Right atrium auricular region (tissue), 2 donors: Measurements from ENCODE around the gene PRSS50. TPM values are rescaled to one million over a fixed set of nuclear protein-coding genes. Genes with fewer than 3 reads are reported as not detected.

Experiments
- DNase-seq: peaks from one replicate; pipeline ENCODE4 v3.0.0-alpha.2; 2019; ENCODE audit warnings: low spot score
- H3K27ac ChIP-seq, 2 donors: fragments of 200-600 bp; sonication (generic); 1 replicate in 1 of 2; 2 replicates in 1 of 2; pipeline ENCODE4 v1.5.1; 2016 to 2019
- H3K27me3 ChIP-seq, 2 donors: fragments of 200-600 bp; sonication (generic); one replicate each; pipeline versions ENCODE4 v1.5.1 to v1.6.0; 2017 to 2019
- H3K36me3 ChIP-seq: fragments of 200-600 bp; sonication (generic); one replicate; pipeline ENCODE4 v1.5.1; 2016
- H3K4me1 ChIP-seq, 2 donors: fragments of 200-600 bp; sonication (generic); one replicate each; pipeline versions ENCODE4 v1.5.1 to v1.6.0; 2017 to 2019
- H3K4me3 ChIP-seq, 2 donors: fragments of 200-600 bp; sonication (generic); 1 replicate in 1 of 2; 2 replicates in 1 of 2; pipeline ENCODE4 v1.5.1; 2017 to 2019; ENCODE audit warnings: mild to moderate bottlenecking in 1 of 2, moderate library complexity in 1 of 2
- H3K9me3 ChIP-seq, 2 donors: fragments of 200-600 bp; sonication (generic); one replicate each; pipeline ENCODE4 v1.5.1; 2019
- CTCF ChIP-seq, 2 donors: fragments of 200-600 bp; sonication (generic); IDR thresholded peaks; one replicate each; pipeline ENCODE4 v1.5.1; 2019; ENCODE audit warnings: antibody characterized with exemption in 2 of 2
- total RNA-seq, 2 donors: library from RNA; depleted of rRNA; stranded (reverse); fragments of >200 nt; gene quantifications; one replicate each; pipeline ENCODE4 v1.1.0, GENCODE V29; 2016

The PRSS50 gene
- total RNA-seq, 2 donors from 2014 or later = 0.12 TPM; not detected in 1

DNA sequence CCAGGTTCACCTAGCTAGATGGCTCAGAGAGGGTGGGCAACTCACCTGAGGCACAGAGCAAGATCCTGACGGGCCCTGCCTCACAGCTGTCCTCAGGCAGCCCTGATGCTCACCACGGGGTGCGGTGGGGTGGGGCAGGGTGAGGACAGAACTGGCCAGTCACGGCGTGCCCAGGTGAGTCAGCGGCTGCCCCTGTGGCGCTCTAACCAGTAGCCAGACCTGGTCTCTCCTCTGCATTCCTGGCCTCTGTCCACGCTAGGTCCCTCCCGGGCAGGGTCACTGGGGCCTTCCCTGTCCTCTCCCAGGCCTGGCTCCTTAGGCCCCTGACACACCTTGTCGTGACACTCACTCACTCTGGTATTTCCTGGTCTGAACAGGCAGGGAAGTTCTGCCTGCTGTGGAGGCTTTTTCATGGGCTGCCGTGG, 25.1 kb downstream of the PRSS50 start:
- Histone ChIP-seq H3K36me3 (peaks cover 9% of the 10 kb centered on the region), H3K27me3 (no peaks in the 10 kb centered on the region), H3K4me3 (peak overlapping the region; percentile 66 to 76), H3K27ac (peak overlapping the region; percentile 88 to 92), H3K9me3 (no peaks in the 10 kb centered on the region), H3K4me1 (peaks cover 0 to 75% of the 10 kb centered on the region in 2 donors)
- DNase-seq = no peak
- no peak for TF ChIP-seq CTCF (IDR thresholded peaks at IDR 0.05)

- Histone ChIP-seq H3K9me3 (no peaks in the 10 kb centered on the region), H3K27me3 (no peaks in the 10 kb centered on the region), H3K4me3 (no peak overlapping the region), H3K36me3 (peaks cover 16% of the 10 kb centered on the region), H3K4me1 (peaks cover 0 to 57% of the 10 kb centered on the region in 2 donors), H3K27ac (peak overlapping the region in 1 of 2 donors; percentile 2)
- no peak for DNase-seq
- TF ChIP-seq CTCF (IDR thresholded peaks at IDR 0.05) = no peak
Observed at GRCh38 chr3:46690798-46691197, 26.9 kb downstream of the PRSS50 start.

DNA sequence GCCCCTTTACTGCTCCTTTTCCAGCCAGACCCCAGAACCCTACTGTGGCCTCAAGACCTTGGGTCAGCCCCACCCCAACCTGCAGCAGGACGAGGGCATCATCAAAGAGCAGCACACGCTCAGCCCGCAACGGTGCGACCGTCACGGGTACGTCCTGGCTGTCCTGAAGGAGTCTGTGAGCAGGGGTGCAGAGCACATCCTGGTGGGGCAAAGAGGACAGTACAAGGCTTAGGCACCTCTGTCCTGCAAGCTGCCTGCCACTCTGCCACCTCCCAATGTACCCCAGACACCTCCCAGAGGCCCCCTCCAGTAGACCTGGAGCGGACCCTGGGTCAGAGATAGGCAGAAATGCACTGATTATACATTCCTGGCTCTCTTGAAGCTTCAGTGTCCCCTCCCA, 32.2 kb downstream of the PRSS50 start:
- no peaks in the 10 kb centered on the region for H3K9me3 ChIP-seq
- H3K36me3 ChIP-seq = peaks cover 45% of the 10 kb centered on the region
- H3K27ac ChIP-seq = no peak overlapping the region

DNA sequence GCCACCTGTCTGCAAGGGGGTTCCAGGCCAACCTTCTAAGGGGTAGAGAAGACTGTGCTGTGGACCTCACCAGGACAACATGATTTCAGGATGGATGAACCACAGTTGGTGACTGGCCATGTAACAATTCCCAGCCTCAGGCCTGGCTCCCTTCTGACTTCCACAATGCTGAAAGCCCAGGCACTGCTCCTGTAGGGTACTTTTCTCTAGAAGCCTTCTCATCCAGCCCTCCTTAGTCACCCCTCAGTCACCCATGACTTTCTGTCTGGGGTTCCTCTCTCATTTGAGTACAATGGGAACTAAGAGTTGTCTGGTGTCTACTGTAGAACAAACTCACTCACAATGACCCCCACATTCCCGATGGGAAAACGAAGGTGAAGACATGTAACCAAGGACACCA, 32.8 kb downstream of the PRSS50 start:
- DNase-seq = no peak
- peaks cover 0 to 11% of the 10 kb centered on the region in 2 donors for H3K4me1 ChIP-seq
- H3K9me3 ChIP-seq = no peaks in the 10 kb centered on the region
- no peak overlapping the region for H3K27ac ChIP-seq
- TF ChIP-seq CTCF (IDR thresholded peaks at IDR 0.05) = no peak
- no peak overlapping the region for H3K4me3 ChIP-seq
- H3K36me3 ChIP-seq = peaks cover 45% of the 10 kb centered on the region
- H3K27me3 ChIP-seq = no peaks in the 10 kb centered on the region

More for the DNA sequence above, 32.2 kb downstream of the PRSS50 start:
- Histone ChIP-seq H3K27me3 (no peaks in the 10 kb centered on the region), H3K4me1 (peaks cover 0 to 17% of the 10 kb centered on the region in 2 donors), H3K4me3 (no peak overlapping the region)
- DNase-seq = no peak
- TF ChIP-seq CTCF (IDR thresholded peaks at IDR 0.05) = no peak

- DNase-seq = no peak
- no peak for TF ChIP-seq CTCF (IDR thresholded peaks at IDR 0.05)
- Histone ChIP-seq H3K4me3 (no peak overlapping the region), H3K36me3 (peaks cover 40% of the 10 kb centered on the region), H3K27ac (no peak overlapping the region), H3K27me3 (no peaks in the 10 kb centered on the region), H3K9me3 (no peaks in the 10 kb centered on the region), H3K4me1 (peaks cover 0 to 9% of the 10 kb centered on the region in 2 donors)
Observed at GRCh38 chr3:46682974-46683373, 34.7 kb downstream of the PRSS50 start.

DNA sequence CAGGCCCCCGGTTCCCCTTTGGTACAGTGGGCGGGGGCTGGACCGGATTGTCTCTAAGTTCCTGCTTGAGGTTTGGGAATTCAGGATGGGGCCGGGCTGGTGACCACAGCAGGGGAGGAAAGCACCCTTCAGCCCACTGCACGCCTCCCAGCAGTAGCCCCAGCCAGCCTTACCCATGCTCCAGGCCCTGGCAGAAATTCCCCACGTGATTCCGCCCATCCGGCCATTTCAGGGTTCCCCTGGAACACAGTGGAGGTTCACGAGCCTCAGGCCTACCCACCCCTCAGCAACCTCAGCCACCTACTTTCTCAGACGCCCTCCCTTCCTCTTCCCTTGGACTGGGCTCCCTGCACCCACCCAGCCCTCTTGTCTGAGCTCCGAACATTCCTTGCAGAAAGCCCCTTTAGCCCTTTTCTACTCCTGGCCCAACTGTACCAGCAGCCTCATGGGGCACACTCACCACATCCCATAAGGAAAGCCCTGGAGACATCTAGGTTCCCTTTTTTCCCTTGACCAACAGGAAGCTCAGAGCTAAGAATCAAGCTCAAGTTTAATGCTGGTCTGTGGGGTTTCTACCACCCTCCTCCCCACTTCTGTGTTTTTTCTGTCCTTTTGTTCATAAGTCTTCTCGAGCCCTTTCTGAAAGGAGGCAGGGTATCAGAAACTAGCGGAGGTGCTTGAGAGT, 35.7 kb downstream of the PRSS50 start:
- peaks cover 31% of the 10 kb centered on the region for H3K36me3 ChIP-seq
- peaks cover 0 to 15% of the 10 kb centered on the region in 2 donors for H3K4me1 ChIP-seq
- no peak for TF ChIP-seq CTCF (IDR thresholded peaks at IDR 0.05)
- DNase-seq = no peak
- H3K27me3 ChIP-seq = no peaks in the 10 kb centered on the region
- H3K4me3 ChIP-seq = no peak overlapping the region
- no peak overlapping the region for H3K27ac ChIP-seq
- no peaks in the 10 kb centered on the region for H3K9me3 ChIP-seq
